NCI-H1105 treated with DMSO at 0.1 percent for 48 hours (cell line): ENCODE results near the gene CYP51A1.
"Not testable (repeated sequence)": the region's sequence is repeated elsewhere in the genome, so short reads cannot be mapped to it uniquely, and the experiment has no call there.

Experiments
- DNase-seq: peaks from one replicate; lab custom pipeline; 2025; lab: John Stamatoyannopoulos, UW

Gene CYP51A1

DNA sequence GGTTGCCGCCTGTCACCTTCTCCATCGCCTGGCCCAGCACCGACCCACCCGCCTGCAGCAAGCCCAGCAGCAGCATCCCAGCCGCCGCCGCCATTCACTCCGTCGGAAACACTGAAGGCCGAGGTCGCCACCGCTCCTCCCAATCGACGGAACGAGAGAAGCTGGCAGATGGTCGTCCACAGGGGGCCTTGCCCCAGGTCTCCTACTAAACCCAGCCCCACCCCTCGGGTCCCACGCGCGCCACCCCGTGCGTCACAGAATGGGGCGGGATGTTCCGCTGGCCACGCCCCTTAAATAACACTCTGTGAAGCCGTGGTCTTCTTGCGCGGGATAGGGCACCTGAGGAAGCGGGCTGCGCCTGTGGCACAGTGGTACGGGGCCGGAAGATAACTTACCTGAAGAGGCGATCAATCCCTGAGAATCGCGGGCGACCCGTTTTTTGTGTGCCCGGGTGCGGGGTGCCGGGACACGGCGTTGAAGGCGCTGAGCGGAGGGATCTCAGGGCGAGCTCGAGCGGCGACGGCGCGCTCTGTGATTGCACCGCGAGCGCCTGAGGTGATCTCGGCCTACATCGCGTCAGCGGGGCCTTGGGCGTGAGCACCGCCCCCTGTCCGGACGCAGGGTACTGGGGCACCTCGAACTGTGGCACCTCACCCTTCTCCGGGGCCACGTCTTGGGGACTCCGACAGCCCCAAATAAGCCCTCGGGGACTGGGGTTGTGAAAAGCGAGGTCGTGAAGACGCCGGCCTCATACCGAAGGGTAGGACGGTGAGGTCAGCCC lies at the start of gene CYP51A1:
Gene CYP51A1, minus strand, starts transcription at position 207 of the 781 bp plus-strand sequence. Its CDS starts 113 bp downstream, at position 94.
- peak; percentile 88 for DNase-seq

DNA sequence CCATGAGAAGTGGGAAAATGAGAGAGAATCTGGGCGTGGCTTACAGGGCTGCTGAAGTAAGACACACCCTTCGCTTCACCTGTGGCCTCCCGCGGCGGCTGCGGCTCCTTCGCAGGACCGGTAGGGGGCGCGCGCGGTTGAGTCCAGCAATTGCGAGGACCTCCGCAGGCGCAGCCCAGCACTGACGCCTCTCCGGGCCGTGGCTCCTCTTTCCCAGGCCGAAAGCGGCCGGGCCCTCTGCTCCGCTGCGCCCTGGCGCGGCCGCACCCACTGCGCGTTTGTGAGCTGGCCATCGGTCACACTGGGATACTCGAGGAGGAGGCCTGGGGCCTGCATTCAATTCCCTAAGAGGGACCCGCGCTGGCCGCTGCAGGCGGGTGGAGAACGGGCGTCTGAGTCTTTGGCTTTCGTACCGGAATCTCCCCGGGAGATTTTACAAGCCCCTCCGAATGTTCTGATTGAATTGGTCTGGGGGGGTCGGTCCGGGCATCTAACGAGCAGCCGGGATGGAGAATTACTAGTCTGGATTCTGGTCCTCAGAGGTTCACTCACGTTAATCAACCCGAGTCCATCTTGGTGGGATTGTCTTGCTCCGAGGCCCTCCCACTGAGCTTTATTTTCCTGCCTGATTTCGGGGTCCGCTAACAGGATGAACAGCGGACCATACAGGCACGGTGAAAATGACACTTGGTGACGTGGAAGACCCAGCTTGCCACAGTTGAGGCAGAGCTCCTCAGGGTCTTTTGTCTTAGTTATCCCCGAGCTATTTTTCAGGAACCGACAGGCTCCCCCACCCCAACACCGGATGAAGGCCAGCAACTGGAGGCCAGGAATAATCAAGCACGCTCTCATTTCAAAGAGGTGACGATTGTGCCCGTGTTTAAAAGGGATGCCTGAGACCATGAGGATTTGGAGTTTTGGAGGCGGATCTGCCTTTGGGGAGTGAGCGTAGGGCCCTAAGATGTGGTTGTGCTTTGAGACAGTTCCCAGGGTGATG lies 44.9 kb upstream of the CYP51A1 start, which contains the start of gene LRRD1:
Gene LRRD1, minus strand, starts transcription at position 215 of the 997 bp plus-strand sequence. CDS start 13,940 bp downstream, outside the sequence.
- no peak for DNase-seq

DNA sequence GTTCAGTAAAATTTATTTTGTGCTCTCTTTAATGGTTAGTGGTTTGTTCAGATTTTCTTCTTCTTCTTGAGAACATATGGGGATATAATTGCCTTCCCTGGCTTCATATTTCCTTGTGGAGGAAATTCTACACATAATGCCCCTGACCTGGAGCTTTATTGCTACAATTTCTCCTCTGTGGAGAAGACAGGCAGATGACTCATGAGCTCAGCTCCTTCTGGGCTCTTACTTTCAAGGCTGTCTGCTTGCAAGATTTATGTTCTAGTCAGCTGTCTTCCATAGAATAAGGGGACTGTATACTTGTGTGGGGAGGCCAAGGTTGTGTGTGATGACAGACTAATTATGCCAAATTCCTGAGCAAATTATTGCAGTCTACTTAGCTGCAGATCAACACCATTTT lies 43.1 kb upstream of the CYP51A1 start:
- DNase-seq = no peak

DNA sequence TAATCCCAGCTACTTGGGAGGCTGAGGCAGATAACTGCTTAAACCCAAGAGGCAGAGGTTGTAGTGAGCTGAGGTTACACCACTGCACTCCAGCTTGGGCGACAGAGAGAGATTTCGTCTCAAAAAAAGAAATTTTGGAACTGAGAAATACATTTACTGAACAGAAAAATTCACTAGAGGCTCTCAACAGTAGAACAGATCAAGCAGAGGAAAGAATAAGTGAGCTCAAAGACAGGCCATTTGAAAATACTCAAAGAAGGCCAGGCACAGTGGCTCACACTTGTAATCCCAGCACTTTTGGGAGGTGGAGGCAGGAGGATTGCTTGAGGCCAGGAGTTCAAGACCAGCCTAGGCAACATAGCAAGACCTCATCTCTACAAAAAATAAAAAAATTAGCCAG lies 35.3 kb upstream of the CYP51A1 start:
- not testable (repeated sequence) for DNase-seq

DNA sequence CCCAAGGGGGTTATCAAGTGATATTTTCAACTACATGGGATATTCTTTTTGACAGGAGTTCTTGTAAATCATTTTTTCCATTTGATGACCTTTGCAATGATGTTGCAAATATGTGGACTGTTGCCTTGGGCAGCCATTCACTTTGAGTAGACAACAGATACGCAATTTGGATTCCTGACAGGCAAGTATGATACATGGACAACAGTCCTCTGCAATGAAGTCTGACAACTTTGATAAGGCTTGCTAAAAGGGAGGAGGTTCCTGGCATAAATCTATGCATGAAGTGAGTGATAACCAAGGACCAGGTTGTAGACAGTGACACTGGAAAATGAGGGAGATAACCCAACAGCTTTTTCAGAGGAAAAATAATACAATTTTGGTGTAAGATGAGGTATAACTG lies 27.0 kb upstream of the CYP51A1 start:
- no peak for DNase-seq

DNA sequence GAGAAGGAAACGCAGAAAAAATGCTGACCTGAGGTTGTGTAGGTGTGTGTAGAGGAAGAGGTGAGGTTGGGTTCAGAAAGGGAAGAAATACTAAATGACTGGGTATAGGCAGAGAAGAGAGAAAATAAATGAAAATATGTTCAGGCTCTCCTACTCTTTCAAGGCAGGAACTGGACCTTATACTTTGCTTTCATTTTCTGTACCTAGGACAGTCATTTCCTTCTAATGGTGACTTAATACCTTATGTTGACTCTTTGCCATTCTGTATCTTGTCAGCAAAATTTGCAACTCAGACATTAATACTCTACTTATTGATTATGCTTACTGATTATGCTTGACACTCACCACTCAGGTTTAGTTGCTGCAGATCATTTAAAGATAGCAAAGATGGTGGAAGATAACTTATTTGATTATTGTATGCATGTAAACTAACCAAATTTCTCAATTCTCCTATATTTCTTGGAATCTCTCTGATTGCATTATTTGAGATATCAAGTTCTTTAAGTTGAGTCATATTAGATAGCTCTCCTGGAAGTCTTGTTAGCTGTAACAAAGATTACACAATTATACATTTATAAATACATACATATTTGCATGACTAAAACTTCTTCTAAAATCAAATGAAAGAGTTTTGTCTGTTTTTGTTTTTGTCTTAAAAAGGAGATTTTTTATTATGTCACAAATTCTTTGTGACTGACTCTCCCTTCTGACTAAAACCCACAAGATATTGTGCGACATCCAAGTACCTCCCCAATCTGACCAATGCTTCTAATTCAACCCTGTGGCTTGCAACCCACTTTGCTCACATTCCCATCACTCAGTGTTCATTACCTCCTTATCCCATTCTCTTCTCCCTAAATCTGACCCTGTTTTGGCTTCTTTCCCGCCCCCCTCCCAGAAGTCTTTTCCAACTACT lies 24.6 kb upstream of the CYP51A1 start:
- DNase-seq = no peak

DNA sequence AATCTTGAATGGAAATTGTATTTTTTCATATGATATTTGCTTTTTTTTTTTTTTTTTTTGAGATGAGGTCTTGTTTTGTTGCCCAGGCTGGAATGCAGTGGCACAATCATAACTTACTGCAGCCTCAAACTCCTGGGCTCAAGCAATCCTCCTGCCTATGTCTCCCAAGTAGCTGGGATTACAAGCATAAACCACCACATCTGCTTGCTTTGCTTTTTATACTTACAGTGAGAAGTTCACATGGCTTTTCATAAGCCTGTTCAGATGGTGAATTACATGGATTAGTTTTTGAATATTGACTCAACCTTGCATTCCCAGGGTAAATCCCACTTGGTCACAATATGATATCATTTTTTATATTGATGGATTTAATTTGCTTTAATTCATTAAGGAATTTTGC lies 22.7 kb upstream of the CYP51A1 start:
- no peak for DNase-seq

DNA sequence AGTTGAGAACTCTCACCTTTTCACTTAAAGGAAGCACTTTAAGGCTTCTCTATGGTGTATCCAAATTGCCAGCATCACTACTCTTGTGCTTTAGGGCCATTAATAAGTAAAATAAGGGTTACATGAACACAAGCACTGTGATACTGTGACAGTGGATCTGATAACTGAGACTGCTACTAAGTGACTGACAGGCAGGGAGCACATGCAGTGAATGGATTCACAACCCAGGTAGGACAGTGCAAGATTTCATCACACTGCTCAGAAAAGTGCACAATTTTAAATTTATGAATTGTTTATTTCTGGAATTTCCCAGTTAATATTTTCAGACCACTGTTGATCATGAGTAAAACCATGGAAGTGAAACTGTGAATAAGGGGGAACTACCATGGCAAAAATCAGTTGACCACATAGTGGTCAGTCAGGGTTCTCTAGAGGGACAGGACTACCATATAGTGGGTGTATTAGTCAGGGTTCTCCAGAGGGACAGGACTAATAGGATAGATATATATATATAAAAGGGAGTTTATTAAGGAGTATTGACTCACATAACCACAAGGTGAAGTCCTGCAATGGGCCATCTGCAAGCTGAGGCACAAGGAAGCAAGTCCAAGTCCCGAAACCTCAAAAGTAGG lies 20.9 kb upstream of the CYP51A1 start:
- no peak for DNase-seq

DNA sequence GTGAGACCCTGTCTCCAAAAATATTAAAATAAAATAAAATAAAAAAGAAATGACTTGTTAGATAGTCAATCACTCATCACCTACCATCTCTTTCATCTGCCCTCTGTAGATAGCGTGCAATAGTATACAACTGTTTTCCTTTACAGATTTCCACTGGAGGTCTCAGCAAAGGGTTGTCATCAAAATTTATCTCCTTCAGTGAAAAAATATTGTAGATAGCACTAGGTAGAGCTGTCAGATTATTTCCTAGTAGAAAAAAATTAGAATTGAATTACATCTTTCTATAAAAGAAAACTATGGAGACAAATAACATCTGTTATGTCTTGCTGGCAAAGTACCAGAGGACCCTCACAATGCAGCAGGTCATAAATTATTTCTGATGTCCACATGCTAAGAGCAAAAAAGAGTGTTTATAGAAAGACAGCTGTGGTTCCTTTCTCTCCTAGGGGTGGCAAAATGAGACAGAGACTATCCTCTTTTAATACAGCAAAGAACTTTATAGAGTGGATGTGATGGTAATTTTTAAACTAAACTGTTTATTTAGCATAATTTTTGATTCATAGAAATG lies 16.3 kb upstream of the CYP51A1 start:
- DNase-seq = no peak

DNA sequence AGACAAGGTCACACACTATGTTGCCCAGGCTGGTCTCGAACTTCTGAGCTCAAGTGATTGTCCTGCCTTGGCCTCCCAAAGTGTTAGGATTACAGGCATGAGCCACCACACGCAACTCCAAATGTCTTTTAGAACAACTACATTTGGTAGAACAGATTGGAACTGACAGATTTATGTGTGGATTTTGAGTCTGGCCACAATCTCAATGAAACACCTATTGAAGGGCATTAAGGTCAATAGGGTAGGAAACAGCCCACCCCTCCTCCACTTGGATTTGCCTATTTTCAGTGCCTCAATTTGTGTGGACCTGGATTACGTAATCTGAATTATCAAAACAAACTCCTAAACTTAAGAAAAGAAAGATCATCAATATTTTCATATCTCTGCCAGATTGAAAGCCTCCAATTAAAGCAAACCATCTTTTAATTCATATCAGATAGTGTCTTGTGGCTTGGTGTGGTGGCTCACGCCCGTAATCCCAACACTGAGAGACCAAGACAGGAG lies 15.5 kb upstream of the CYP51A1 start:
- DNase-seq = no peak

DNA sequence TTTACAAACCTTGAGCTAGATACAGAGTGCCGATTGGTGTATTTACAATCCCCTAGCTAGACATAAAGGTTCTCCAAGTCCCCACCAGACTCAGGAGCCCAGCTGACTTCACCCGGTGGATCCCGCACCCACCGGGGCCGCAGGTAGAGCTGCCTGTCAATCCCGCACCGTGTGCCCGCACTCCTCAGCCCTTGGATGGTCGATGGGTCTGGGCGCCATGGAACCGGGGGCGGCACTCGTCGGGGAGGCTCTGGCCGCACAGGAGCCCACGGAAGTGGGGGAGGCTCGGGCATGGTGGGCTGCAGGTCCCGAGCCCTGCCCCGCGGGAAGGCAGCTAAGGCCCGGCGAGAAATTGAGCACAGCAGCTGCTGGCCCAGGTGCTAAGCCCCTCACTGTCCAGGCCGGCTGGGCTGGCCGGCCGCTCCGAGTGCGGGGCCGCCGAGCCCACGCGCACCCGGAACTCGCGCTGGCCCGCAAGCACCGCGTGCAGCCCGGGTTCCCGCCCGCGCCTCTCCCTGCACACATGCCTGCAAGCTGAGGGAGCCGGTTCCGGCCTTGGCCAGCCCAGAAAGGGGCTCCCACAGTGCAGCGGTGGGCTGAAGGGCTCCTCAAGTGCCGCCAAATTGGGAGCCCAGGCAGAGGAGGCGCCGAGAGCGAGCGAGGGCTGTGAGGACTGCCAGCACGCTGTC lies 9.1 kb upstream of the CYP51A1 start:
- not testable (repeated sequence) for DNase-seq

DNA sequence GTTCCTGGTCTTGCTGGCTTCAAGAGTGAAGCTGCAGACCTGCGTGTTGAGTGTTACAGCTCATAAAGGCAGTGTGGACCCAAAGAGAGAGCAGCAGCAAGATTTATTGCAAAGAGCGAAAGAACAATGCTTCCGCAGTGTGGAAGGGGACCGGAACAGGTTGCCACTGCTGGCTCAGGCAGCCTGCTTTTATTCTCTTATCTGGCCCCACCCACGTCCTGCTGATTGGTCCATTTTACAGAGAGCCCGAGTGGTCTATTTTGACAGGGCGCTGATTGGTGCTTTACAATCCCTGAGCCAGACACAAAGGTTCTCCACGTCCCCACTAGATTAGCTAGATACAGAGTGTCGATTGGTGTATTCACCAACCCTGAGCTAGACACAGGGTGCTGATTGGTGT lies 8.5 kb upstream of the CYP51A1 start:
- not testable (repeated sequence) for DNase-seq

DNA sequence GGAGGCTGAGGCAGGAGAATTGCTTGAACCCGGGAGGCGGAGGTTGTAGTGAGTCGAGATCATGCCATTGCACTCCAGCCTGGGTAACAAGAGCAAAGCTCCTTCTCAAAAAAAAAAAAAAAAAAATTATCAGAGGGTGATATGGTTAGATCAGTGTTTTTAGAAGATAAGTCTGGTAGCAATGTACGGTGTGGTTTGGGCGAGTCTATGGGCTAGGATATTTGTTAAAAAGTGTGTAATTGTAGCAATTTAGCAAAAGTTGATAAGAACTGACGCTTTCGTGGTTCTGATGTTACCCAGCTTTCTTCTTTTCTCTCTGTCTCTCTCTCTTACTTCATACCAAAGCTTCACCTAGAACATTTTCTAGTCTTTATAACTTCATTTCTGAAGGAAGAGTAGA lies 6.9 kb upstream of the CYP51A1 start:
- no peak for DNase-seq

DNA sequence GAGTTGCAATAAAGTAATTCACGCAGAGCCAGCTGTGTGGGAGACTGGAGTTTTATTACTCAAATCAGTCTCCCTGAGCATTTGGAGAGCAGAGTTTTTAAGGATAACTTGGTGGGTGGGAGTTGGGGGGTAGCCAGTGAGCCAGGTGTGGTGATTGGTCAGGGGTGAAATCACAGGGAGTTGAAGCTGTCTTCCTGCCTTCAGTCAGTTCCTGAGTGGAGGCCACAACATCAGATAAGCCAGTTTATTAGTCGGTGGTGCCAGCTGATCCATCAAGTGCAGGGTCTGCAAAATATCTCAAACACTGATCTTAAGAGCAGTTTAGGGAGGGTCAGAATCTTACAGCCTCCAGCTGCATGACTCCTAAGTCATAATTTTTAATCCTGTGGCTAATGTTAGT lies 3.3 kb upstream of the CYP51A1 start:
- DNase-seq = no peak

DNA sequence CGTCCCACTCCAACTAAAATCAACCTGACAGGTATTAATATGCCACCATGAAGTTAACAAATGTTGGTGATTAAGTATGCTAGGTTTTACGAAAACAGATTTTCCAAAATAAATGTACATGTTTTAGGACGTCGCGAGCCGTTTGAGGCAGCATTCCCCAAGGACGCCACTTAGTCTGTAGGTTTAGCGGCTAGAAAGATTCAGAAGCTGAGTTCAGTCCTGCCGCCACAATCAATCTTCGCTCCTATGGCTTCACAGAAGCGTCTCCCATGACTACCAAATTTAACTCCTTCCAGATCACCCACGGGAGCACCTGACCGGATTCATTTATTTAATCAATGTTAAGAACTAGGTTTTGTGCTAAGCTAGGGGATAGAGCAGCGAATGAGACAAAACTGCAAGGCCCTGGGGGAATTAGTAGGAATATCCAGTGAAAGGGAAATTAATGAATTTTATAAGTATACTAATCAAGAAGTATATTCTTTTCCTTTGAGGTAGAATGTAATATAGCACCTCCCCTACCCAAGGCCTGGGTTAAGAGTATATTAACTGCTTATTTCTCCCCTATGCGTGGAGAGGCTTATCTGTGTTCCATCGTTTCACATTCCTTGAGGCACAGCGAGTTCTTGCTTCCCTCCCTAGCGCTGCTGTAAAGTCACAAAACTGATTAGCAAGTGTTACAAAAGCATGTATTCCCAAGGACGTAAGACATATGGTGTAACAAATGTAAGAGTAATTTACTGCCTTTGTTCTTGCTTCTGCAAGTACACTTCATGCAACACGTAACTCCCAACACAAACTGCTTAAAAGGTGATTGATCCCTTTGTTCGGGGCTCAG lies 994 bp upstream of the CYP51A1 start:
- DNase-seq = peak; percentile 55

DNA sequence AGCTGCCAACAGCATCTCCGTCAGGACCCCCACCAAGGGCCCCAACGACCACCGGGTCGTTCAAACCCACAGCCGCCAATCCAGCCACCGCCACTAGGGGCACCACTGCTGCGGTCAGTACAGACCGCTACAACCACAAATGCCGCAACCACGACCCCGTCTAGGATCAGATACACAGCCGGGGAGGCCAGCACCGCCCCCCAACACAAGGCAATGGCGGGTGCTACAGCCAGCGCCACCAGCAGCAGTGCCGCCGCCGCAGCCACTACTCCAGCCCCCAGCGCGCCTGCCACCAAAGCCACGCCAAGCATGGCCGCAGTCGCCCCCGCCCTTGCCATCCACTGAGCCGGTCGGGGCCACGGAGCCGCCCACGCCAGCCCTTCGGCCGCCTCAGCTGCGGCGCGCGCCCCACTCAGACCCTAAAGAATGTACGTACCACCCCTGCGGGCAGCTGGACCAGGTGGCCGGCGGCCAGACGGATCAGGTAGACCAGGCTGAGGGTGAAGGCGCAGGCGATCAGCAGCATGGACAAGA lies 473 bp downstream of the CYP51A1 start:
- DNase-seq = peak; percentile 46

DNA sequence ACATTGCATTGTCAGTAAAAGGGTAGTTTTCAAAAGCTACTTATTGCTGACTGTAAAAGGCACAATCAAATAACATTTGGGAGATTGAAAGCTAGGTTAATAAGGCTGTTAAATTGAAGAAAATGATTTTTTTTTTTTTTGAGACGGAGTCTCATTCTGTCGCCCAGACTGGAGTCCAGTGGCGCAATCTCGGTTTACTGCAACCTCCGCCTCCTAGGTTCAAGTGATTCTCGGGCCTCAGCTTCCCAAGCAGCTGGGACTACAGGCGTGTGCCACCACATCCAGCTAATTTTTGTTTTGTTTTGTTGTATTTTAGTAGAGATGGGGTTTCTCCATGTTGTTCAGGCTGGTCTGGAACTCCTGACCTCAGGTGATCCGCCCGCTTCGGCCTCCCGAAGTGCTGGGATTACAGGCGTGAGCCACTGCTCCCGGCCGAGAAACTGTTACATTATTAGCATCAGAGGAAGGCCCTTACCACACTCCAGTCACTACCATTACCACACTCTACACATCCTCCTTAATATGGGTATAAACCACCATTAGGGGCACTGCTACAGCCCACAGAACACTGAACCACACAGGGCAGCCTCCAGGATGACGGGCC lies 1.0 kb downstream of the CYP51A1 start:
- no peak for DNase-seq

DNA sequence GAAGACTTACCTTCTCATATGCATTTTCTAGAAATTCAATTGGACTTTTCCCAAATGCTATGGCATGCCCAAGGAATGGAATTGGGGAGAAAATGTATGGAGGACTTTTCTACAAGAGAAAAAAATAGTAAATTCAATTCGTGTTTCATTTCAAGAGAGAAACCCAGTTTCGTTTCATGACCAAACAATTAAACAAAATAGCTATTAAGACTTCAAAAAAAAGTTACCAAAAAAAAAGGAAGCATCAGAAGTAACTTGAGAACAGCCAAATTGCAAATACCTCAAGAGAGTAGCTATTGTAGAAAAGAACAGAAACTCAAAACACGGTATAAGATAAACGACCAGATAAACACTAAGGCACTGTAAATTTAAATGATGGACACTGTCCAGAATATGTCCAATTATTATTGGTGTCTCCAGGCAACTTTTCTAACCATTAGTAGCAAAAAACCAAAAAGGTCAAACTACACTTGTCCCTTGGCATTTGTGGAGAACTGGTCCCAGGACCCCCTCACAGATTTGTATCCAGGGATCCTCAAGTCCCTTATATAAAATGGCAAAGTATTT lies 2.4 kb downstream of the CYP51A1 start:
- no peak for DNase-seq
